ENCODE measurements around the gene THBD. TPM values are rescaled to one million over a fixed set of nuclear protein-coding genes. Genes with fewer than 3 reads are reported as not detected.

The THBD gene
- total and polyA plus RNA-seq, 2 donors (not counting 1 experiment from before 2014, with no cell fraction given): 0.99 to 8.4 TPM

DNA sequence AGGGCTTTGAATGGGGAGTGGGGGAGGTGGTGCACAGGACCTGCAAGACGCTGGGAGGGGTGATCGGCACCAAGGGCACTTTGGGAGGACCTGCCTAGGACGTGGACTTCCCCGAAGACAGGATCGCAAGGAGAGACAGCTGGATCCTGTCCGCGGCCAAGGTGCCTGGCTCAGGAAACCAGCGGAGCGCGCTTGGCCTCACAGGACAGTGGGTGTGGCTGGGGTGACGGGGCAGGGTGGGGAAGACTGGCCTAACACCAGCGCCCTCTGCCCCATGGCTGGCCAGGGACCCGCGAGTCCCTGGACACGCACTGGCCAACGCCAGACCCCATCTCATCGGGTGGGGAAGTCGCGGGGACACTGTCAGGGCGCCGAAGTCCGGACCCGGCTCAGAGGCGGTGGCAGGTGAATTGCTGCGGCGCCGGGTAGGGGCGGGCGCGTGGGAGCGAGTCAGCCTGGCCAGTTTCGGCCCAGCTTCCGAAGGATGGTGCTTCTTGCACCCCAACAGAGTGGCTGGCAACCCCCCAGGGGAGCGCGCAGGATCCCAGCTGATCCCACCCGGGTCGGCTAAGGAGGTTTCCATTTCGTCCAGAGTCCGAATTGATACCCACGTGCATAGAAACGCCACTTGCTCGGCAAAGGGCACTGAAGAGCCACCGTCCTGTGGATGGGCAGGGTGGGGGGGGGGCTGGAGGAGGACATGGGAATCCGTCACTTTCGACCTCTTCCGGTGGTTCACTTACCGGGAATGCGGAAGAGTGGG is 785 bp upstream of the THBD start:
- H3K27ac ChIP-seq (ENCODE audit: insufficient read depth, low read length): peak overlapping the region; percentile 17
- no peak for TF ChIP-seq CTCF (conservative IDR thresholded peaks at IDR 0.05 in 1 of 2, IDR thresholded peaks at IDR 0.05 in 1 of 2; ENCODE audit: low read depth in 1 of 2, low read length in 2 of 2)
- TF ChIP-seq EZH2 (IDR thresholded peaks at IDR 0.05; ENCODE audit: low read length, missing control alignments): no peak
- DNase-seq (ENCODE audit: low read depth in 2 of 2): peak in 1 of 2 donors; percentile 63
- H3K9ac ChIP-seq (ENCODE audit: insufficient read depth, low read length): peak overlapping the region; percentile 40
- H2AFZ ChIP-seq (ENCODE audit: low read length): peak overlapping the region; percentile 45
- no peaks in the 10 kb centered on the region for H4K20me1 ChIP-seq (ENCODE audit: control insufficient read depth, extremely low read depth, insufficient read depth, low read length)
- H3K27me3 ChIP-seq (ENCODE audit: control insufficient read depth, insufficient read depth, low read length): no peaks in the 10 kb centered on the region
- peak overlapping the region; percentile 2 to 55 (median 48) for H3K4me3 ChIP-seq (replicated peaks in 1 of 4; ENCODE audit: control extremely low read depth in 1 of 4, insufficient read depth in 1 of 4, low read depth in 3 of 4, low read length in 4 of 4)
- H3K4me1 ChIP-seq (ENCODE audit: control insufficient read depth, extremely low read depth, insufficient read depth, low read length): no peaks in the 10 kb centered on the region
- peak overlapping the region; percentile 49 for H3K4me2 ChIP-seq (ENCODE audit: extremely low read depth, insufficient read depth, low read length)
- no peaks in the 10 kb centered on the region for H3K9me3 ChIP-seq (ENCODE audit: control insufficient read depth, insufficient read depth, low read depth, low read length)
- H3K79me2 ChIP-seq (ENCODE audit: control insufficient read depth, insufficient read depth, low read length): peaks cover 3% of the 10 kb centered on the region
- no peaks in the 10 kb centered on the region for H3K36me3 ChIP-seq (ENCODE audit: control insufficient read depth, insufficient read depth, low read length)

GRCh38 chr20:23048283-23049200 is 930 bp downstream of the THBD start:
- H3K36me3 ChIP-seq (ENCODE audit: control insufficient read depth, insufficient read depth, low read length): no peaks in the 10 kb centered on the region
- peaks cover 3% of the 10 kb centered on the region for H3K79me2 ChIP-seq (ENCODE audit: control insufficient read depth, insufficient read depth, low read length)
- no peak overlapping the region for H3K27ac ChIP-seq (ENCODE audit: insufficient read depth, low read length)
- peak overlapping the region; percentile 45 for H2AFZ ChIP-seq (ENCODE audit: low read length)
- peak overlapping the region; percentile 71 for H3K4me2 ChIP-seq (ENCODE audit: extremely low read depth, insufficient read depth, low read length)
- no peak overlapping the region for H3K9ac ChIP-seq (ENCODE audit: insufficient read depth, low read length)
- no peaks in the 10 kb centered on the region for H3K4me1 ChIP-seq (ENCODE audit: control insufficient read depth, extremely low read depth, insufficient read depth, low read length)
- DNase-seq (ENCODE audit: low read depth in 2 of 2): peak; percentile 22 to 23
- H3K27me3 ChIP-seq (ENCODE audit: control insufficient read depth, insufficient read depth, low read length): peaks cover under 1% of the 10 kb centered on the region
- H3K9me3 ChIP-seq (ENCODE audit: control insufficient read depth, insufficient read depth, low read depth, low read length): no peaks in the 10 kb centered on the region
- peak overlapping the region; percentile 2 to 55 (median 30) for H3K4me3 ChIP-seq (replicated peaks in 1 of 4; ENCODE audit: control extremely low read depth in 1 of 4, insufficient read depth in 1 of 4, low read depth in 3 of 4, low read length in 4 of 4)
- TF ChIP-seq CTCF (conservative IDR thresholded peaks at IDR 0.05 in 1 of 2, IDR thresholded peaks at IDR 0.05 in 1 of 2; ENCODE audit: low read depth in 1 of 2, low read length in 2 of 2) (peak; percentile 23 to 38), EZH2 (IDR thresholded peaks at IDR 0.05; ENCODE audit: low read length, missing control alignments) (peak; percentile 68)
- H4K20me1 ChIP-seq (ENCODE audit: control insufficient read depth, extremely low read depth, insufficient read depth, low read length): no peaks in the 10 kb centered on the region

DNA sequence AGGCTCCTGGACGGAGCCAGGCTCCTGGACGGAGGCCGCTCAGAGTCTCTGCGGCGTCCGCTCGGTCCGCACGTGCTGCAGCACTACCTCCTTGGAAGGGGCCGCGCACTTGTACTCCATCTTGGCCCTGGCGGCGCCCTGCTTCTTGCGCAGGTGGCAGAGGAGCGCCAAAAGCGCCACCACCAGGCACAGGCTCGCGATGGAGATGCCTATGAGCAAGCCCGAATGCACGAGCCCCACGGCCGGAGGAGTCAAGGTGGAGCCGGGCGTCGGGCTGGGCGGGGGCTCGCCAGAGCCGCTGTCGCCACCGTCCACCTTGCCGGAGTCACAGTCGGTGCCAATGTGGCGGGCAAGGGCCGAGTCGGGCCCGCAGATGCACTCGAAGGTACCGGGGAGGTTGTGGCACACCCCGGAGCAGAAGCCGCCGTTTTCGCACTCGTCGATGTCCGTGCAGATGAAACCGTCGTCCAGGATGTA is 1.7 kb downstream of the THBD start:
- Histone ChIP-seq H3K27ac (ENCODE audit: insufficient read depth, low read length) (no peak overlapping the region), H3K4me1 (ENCODE audit: control insufficient read depth, extremely low read depth, insufficient read depth, low read length) (no peaks in the 10 kb centered on the region), H2AFZ (ENCODE audit: low read length) (peak overlapping the region; percentile 45), H4K20me1 (ENCODE audit: control insufficient read depth, extremely low read depth, insufficient read depth, low read length) (no peaks in the 10 kb centered on the region), H3K36me3 (ENCODE audit: control insufficient read depth, insufficient read depth, low read length) (no peaks in the 10 kb centered on the region), H3K9me3 (ENCODE audit: control insufficient read depth, insufficient read depth, low read depth, low read length) (no peaks in the 10 kb centered on the region), H3K9ac (ENCODE audit: insufficient read depth, low read length) (no peak overlapping the region), H3K4me3 (replicated peaks in 1 of 4; ENCODE audit: control extremely low read depth in 1 of 4, insufficient read depth in 1 of 4, low read depth in 3 of 4, low read length in 4 of 4) (peak overlapping the region in 3 of 4 experiments; percentile 10 to 55 (median 39)), H3K79me2 (ENCODE audit: control insufficient read depth, insufficient read depth, low read length) (peaks cover 3% of the 10 kb centered on the region), H3K4me2 (ENCODE audit: extremely low read depth, insufficient read depth, low read length) (peak overlapping the region; percentile 71), H3K27me3 (ENCODE audit: control insufficient read depth, insufficient read depth, low read length) (peaks cover 3% of the 10 kb centered on the region)
- no peak for DNase-seq (ENCODE audit: low read depth in 2 of 2)
- TF ChIP-seq CTCF (conservative IDR thresholded peaks at IDR 0.05 in 1 of 2, IDR thresholded peaks at IDR 0.05 in 1 of 2; ENCODE audit: low read depth in 1 of 2, low read length in 2 of 2) (no peak), EZH2 (IDR thresholded peaks at IDR 0.05; ENCODE audit: low read length, missing control alignments) (no peak)
